H1 (cell line): ENCODE measurements around the gene TBC1D30. TPM values are rescaled to one million over a fixed set of nuclear protein-coding genes. Genes with fewer than 3 reads are reported as not detected.

Experiments used
- ATF3 ChIP-seq: IDR thresholded peaks from 2 replicates; pipeline ENCODE4 v1.6.1; 2011; ENCODE audit warnings: low read depth, mild to moderate bottlenecking, low read length; ENCODE audit not compliant: insufficient read depth
- SRF ChIP-seq: IDR thresholded peaks from 2 replicates; pipeline ENCODE4 v1.6.1; 2011; ENCODE audit warnings: mild to moderate bottlenecking, low read depth, low read length, moderate library complexity
- polyA plus RNA-seq, 7 experiments: library from polyadenylated mRNA; depleted of rRNA in 3 of 7; stranded (reverse) in 5 of 7; unstranded in 2 of 7; fragments of >200 nt in 5 of 7; fragments of 200-250 nt in 2 of 7; gene quantifications; 1 replicate in 5 of 7; 2 replicates in 1 of 7; 4 replicates in 1 of 7; pipeline versions ENCODE4 v1.2.1 to v1.2.3, GENCODE V29; 2011 to 2013; ENCODE audit warnings: missing spikeins in 2 of 7, mixed read lengths in 2 of 7
- total RNA-seq: library from RNA; stranded (reverse); fragmentation: NEBNext Ultra II Directional; extraction: Animal tissue kit (Norgen Biotek cat#: 25700); gene quantifications from 2 replicates; pipeline ENCODE4 v1.2.1, GENCODE V29; 2021

Gene TBC1D30
- total and polyA plus RNA-seq, 2 of the 8 experiments (the other 6 are each of a cell fraction or from before 2014, with no cell fraction given) = 2.8 to 5.5 TPM

GRCh38 chr12:64819816-64820402 lies 4.5 kb upstream of the TBC1D30 start (continued):
- TF ChIP-seq ATF3 (no peak), SRF (no peak)
